DMS153 treated with DMSO at 0.1 percent for 48 hours (cell line): ENCODE measurements around the gene THY1.
"Not testable (repeated sequence)": the region's sequence is repeated elsewhere in the genome, so short reads cannot be mapped to it uniquely, and the experiment has no call there.

Experiments
- DNase-seq: peaks from one replicate; lab custom pipeline; 2025; ENCODE audit not compliant: unreplicated experiment; lab: John Stamatoyannopoulos, UW

THY1 gene

DNA sequence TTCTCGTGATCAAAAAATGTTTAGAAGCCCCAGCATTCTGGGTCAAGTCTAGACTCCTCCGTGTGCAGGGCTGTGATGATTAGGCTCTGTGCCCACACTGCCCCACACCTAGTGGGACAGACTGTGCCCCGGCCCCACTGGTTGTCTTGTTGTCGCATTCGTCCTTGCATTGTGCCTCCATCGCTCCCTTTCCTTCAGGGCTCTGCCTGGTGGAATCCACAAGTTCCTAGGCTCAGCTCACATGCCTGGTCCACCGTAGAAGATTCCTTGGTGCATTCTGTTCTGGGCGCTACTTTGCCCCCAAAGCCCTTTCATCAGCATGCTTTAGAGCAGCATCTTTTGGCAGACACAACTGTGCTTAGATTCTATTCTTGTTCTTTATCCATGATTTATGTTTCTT is 23.5 kb upstream of the THY1 start:
- DNase-seq: no peak

DNA sequence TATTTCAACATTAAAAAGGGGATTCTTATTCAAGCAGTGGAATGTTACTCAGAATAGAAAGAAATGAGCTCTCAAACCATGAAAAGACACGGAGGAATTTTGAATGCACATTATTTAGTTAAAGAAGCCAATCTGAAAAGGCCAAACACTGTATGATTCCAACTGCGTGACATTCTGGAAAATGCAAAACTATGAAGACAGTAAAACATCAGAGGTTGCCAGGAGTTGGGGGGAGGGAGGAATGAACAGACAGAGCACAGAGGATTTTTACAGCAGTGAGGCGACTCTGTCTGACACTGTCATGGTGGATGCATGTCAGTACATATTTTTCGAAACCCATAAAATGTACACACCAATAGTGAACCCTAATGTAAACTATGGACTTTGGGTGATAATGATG is 22.9 kb upstream of the THY1 start:
- DNase-seq: no peak

DNA sequence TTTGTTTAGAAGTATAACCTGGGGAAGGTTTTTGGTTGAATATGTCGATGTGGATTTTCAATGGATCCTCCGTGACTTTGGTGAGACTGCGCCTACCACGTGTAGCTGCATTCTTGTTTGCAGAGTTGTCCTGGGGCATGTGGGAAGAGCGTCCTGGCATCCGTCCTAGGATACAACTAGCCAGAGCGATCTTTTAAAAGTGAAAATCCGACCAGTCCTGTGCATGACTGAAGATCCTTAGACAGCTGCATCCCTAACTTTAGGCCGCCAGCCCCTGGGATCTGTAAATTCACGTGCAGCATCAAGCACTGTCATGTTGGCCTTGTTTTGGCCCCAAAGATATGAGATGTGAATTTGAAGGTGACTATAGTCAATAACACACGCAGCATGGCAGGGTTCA is 22.4 kb upstream of the THY1 start:
- DNase-seq: no peak

DNA sequence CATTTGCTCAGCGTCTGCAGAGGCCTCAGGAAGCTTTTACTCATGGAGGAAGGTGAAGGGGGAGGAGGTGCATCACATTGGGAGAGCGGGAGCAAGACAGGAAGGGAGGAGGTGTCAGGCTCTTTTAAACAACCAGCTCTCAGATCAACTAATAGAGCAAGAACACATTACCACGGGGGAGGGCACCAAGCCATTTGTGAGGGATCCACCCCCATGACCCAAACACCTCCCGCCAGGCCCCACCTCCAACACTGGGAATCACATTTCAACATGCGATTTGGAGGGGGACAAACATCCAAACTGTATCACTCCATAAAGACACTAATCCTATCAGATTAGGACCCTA is 18.9 kb upstream of the THY1 start:
- no peak for DNase-seq

DNA sequence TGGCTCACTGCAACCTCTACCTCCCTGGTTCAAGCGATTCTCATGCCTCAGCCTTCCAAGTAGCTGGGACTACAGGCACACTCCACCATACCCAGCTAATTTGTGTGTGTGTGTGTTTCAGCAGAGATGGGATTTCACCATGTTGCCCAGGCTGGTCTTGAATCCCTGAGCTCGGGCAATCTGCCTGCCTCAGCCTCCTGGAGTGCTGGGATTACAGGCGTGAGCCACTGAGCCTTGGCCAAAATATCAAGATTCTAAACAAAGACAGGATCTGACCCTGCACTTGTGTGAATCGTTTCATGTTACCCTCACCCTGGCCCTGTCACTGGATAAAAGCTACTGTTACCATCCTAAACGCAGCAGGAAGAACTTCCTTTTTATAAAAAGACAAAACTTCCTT is 15.6 kb upstream of the THY1 start:
- DNase-seq: no peak

DNA sequence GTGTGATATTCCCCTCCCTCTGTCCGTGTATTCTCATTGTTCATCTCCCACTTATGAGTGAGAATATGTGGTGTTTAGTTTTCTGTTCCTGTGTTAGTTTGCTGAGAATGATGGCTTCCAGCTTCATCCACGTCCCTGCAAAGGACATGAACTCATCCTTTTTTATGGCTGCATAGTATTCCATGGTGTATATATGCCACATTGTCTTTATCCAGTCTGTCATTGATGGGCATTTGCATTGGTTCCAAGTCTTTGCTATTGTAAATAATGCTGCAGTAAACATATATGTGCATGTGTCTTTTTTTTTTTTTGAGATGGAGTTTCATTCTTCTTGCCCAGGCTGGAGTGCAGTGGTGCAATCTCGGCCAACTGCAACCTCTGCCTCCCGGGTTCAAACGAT is 14.5 kb upstream of the THY1 start:
- not testable (repeated sequence) for DNase-seq

DNA sequence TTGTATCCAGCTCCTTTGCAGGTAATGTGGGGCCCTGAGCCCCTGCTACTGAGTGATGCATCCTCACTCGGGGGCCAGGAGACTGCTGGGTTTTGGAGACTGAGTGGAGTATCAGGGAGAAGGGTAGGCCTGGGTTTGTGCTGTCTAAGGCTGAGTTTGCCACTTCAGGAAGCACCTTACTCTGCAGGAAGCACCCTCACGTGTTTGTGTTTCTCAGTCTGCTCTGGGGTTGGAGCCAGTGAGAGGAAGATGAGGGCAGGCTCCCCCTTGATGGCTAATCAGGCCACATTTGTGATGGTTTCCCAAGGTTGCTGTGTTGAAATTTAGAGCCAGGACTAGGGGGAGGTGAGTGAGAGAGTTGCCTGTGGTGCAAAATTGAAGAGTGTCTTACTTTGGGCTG is 13.7 kb upstream of the THY1 start:
- no peak for DNase-seq

DNA sequence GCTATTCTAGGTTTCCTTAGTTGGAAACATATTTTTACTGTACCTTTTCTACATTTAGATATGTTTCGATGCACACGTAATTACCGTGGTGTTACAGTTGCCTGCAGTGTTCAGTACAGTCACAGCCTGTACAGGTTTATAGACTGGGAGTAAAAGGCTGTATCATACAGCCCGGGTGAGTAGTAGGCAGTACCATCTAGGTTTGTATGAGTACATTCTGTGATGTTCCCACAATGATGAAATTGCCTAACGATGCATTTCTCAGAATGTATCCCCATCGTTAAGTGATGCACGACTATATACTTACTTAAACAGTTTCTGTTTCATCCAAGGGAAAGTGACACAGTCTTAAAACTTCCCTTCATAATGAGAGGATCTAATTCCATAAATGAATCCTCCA is 13.1 kb upstream of the THY1 start:
- no peak for DNase-seq

DNA sequence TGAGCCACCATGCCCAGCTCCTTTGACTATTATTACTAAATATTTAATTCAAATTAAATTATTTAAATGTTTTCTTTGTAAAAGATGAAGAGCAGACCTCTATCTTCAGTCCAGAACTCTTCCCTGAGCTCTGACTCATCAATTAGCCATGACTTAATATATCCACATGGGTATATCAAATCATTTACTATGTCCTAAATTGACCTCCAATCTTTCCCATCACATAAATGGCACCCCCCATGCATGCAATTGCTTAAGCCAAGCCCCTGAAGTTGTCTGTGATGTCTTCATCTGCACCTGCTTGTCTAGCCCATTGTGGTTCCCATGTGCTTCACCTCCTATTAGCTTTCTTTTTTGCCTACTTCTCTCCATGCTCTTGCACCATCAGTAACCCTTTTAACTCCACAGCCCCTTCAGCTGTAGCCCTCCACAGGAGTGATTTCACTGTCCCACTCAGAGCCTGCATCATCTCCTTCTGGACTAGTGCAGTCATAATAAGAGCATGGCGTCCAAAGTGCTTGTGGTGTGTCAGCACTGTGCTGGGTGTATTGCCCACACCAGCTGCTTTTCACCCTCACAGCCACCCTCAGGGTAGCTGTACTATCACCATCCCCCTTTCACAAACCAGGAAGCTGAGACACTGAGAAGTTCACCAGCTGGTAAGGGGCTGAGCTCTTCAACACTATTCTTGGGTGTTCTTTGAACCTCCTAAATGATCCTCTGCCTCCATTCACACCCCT is 11.8 kb upstream of the THY1 start:
- no peak for DNase-seq

DNA sequence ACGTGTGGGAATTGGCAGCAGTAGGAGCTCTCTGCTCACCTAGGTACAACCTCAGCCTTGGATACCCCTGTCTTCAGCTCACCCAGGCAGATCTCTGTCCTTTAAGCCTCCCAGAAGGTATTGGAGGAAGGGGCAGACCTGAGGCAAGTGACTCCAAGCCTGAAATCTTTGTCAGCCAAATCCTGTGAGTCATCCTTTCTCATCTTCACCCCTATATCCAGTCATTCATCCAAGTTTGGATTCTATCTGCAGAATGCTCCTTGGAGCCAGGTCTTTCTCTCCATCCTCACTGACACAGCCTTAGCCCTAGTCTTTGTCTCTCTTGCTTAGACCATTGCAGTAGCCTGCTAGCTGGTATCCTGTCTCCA is 10.4 kb upstream of the THY1 start:
- DNase-seq: no peak

DNA sequence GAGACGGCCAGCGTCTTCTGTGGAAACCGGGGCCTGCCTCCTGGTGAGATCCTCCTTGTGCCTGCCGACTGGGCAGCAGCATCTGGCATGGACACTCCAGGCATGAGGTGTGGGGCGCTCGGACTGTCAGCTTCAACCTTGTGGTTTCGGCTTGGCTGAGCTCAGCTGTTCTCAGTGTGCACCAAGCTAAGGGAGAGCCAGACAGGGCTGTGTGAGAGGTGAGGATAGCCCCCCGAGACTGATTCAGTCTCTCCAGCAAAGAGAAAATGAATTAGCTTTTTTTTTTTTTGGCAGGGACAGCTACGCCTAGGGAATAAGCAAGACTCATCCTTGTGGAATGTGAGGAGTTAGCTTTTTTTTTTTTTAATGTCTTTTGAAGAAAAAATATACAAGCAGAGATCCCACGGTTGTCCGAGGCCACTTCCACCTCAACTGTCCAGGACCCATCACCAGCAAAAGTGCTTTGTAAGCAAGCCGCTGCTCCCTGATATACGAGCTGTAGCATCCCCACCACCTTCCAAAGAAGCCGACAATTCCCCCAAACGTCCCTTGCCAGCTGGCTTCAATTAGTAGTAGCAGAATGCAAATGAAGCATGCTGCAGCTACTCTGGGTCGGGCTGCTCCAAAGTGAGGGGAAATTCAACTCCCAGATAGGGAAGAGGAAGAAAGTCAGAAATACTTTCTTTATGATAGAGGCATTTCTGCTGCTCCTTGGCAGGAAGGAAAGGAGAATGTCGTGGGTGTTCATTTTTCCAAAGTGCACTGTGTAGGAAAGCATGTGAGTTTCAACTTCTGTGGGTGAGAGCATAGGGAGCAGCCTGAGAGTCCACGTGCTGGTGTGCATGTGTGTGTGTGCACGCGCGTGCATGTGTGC is 9.7 kb upstream of the THY1 start:
- DNase-seq: no peak

DNA sequence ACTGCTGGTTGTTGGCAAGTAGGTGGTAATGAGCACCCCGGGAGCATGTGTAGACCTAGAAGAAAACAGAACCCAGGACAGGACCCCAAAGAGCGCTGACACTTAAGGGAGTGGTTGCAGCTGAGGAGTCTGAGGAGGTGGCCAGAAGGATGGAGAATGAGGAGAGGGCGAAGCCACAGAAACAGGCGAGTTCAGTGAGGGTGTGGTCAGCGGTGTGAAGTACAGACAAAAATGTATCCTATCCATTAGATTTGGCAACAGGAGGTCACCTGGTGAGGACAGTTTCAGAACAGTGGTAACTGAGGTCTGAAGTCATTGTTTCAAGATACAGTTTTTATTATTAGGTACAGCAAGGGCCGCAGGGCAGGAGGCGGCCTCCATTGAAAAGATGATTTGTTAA is 8.6 kb upstream of the THY1 start:
- DNase-seq: no peak

DNA sequence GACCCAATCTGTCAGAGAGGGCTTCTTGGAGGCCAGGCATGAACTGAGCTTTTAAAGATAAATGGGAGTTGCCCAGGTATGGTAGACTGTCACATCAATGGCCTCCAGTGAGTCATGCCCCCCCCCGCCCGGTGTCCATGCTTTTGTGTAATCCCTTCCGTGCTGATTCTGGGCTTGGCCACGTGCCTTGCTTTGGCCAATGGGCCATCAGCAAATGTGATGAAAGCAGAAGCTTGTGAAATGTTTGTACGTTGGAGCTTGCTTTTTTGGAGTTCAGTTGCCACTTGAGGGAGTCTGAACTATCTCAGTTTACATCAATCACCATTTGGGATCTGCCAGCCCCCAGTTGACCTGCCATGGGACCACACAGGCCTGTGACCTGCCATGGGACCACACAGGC is 4.3 kb upstream of the THY1 start:
- DNase-seq: no peak

DNA sequence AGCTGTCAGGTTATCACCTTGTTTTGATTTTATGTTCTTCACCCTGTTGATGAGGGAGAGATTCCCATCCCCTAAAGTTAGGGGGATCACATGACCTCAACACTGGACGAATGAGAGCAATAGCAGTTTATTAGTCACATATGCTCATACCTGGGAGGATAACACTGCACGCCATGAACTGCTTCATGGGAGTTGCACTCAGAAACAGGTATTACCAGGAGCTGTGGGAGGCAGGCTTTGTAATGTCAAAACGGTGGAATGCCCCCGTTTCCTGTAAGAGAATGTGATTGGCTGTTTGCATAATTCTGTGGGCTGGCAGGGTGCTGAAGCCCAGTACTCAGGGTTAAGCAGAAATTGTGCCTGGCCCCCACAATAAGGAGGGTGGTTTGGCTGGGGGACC is 3.2 kb upstream of the THY1 start:
- DNase-seq: no peak

DNA sequence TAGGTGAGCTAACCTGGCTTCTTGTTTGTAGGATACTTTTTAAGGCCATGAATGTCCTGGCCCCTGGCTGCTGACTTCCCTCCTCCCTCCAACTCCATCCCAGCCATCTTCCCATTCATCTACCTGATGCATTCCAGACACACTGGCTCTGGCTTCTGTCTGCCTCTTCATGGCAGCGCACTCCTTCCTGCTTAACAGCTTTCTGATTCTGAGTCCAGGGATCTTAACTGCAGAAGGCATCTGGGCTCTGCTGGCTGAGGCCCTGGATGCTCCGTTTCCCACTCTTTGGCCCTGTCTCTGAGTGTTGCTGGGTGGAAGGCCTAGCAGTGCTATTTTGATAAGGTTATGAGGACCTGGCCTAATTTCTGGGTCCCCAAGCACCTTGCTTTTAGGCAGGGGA is 1.8 kb upstream of the THY1 start:
- no peak for DNase-seq

DNA sequence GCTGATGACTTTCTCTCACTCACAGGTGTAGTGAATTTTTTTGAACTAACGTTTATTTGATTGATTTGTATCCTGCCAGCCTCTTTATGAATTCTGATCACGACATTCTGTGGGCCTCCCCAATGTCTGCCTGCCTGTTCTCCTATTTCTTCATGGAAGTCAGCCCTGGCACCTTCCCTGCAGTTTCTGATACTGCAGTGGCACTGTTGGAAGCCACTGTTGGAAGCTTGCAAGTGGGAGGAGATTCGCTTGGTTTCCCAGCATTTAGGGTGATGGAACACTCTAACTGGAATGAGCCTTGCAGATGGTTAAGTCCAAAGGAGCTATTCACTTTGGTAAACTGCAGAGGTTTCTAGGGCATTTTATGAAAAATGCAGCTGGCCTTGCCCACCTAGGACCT is 1.3 kb upstream of the THY1 start:
- DNase-seq: no peak

DNA sequence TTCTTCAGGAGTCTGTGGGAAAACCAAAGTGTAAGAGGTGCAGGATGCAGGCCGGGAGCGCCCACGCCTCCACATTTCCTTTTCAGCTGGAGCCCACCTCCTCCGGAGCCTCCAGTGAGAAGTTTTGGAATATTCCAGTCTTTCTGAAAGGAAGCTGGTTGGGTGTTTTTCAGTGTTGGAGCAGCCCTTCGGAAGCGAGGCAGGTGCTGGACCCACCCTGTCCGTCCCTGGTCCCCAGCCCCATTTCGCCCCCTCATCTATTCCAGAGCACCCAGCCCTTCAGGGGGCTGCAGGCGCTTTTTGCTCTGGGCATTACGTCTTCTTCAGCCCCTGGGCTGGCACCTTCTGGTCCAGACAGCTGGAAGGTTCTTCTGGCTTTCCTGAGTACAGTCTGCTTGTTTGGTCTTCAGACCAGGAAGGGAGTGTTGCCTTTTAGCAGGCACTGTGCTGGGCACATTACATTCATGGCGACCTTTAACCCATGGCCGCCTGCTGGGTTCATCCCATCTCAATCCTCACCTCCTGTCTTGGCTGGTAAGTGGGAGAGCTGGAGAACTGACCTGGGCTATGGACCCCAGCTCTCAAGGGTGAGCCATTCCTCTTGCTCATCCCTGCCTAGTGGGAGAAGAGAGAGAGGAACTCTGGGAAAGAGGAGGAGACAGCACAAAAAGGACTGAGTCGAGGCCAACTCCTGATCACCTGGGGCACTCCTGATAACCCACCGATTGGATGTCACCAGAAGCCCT is 710 bp upstream of the THY1 start:
- DNase-seq: no peak

DNA sequence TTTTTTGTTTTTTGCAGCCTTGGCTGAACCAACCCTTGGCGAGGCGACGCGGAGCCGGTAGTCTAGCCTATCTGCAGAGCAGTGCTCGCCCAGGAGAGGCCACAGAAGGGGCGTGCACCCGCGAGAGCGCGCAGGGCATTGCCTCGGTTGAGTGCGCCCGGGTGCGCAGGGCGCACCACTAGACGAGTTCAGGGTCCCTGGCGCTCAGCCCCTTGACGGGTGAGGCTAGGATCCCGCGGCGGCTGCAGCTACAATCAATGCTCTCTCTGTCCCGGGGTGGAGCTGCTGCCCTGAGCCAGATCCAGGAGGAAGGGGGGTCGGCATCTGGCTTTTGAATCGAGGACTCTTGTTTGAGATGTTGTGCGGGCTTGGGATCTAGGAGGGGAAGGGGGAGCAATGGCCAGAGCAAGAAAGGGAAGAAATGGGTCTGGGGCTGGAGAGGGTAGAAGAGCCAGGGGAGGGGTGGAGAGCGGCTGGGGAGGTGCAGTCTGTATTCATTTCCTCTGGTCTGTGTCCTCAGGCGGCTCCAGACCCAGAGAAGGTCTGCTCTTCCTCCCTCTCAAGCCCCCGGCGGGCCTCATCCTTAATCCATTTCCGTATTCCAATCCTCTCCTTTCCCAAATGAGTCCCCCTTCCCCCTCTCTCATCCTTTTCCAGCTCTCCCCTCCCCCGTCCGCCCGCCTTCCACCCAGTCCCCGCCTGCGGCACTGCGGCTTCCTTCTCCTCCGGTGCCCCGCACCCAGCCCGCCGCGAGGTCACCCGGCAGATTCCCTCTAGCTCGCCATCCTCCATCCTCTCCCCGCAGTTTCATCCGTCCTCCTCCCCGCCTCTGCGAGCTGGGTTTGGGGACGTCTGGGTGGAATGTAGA is 797 bp downstream of the THY1 start:
- no peak for DNase-seq

DNA sequence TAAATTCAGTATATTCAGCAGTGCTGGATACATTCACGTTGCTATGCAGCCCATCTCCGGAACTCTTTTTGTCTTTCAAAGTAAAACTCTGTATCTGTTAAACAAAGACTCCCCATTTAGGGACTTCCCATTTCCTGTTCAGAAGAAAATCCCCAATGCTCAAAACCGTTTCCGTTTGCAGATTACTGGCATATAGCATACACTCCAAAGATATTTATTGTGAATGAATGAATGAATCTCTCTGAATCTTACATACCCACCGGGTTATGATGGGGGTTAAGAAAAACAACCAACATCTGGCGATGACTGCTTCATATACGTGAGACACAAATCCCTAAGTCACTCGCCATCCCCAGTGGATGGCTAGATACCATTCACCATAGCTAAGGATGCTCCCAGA is 1.6 kb downstream of the THY1 start:
- DNase-seq: no peak

DNA sequence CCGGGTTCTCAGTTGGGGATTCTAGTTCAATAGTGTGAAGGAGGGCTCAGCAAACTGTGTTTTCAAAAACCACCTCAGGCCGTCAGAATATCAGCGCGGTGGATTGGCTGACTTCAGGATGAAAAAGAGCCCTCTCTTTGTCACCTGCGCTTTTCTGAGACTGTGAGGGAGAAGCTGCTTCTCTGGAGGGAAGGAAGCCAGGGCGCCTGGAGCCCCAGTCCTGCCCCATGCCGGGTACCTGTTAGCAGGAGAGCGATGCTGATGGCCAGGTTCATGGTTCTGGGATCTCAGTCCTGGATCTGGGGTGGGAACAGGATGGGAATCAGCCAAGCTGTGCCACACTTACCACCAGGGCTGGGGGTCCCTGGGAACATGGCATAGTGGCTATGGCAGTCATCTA is 2.3 kb downstream of the THY1 start:
- no peak for DNase-seq

DNA sequence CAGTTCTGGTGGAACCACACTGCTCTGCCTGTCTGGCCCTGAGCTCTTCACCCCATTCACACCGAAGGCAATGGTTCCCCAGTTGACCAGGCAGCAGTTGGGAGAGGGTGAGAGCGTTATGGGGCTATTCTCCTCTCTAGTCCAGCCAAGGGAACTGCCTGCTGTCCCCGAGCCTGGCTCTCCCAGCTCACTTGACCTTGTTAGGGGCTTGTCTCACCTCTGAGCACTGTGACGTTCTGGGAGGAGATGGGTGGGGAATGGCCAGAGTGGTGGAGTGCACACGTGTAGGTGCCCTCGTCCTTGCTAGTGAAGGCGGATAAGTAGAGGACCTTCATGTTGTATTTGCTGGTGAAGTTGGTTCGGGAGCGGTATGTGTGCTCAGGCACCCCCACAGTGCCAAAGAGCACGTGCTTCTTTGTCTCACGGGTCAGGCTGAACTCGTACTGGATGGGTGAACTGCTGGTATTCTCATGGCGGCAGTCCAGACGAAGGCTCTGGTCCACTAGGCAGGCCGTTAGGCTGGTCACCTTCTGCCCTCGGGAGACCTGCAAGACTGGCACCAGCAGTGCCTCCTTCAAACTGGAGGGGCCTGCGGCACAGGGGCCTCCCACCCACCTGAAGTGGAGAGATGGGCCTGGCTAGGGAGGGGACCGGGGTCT is 3.0 kb downstream of the THY1 start:
- no peak for DNase-seq
